Diencephalon (tissue), 1 donor: ENCODE measurements around the gene SFRP5. TPM values are rescaled to one million over a fixed set of nuclear protein-coding genes. Genes with fewer than 3 reads are reported as not detected.

Experiments used
- total RNA-seq: library from RNA; depleted of rRNA; stranded (reverse); fragments of >200 nt; gene quantifications from one replicate; pipeline ENCODE4 v1.2.3, GENCODE V29; 2014

SFRP5 gene, protein sequence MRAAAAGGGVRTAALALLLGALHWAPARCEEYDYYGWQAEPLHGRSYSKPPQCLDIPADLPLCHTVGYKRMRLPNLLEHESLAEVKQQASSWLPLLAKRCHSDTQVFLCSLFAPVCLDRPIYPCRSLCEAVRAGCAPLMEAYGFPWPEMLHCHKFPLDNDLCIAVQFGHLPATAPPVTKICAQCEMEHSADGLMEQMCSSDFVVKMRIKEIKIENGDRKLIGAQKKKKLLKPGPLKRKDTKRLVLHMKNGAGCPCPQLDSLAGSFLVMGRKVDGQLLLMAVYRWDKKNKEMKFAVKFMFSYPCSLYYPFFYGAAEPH
- 3.2 TPM for total RNA-seq

DNA sequence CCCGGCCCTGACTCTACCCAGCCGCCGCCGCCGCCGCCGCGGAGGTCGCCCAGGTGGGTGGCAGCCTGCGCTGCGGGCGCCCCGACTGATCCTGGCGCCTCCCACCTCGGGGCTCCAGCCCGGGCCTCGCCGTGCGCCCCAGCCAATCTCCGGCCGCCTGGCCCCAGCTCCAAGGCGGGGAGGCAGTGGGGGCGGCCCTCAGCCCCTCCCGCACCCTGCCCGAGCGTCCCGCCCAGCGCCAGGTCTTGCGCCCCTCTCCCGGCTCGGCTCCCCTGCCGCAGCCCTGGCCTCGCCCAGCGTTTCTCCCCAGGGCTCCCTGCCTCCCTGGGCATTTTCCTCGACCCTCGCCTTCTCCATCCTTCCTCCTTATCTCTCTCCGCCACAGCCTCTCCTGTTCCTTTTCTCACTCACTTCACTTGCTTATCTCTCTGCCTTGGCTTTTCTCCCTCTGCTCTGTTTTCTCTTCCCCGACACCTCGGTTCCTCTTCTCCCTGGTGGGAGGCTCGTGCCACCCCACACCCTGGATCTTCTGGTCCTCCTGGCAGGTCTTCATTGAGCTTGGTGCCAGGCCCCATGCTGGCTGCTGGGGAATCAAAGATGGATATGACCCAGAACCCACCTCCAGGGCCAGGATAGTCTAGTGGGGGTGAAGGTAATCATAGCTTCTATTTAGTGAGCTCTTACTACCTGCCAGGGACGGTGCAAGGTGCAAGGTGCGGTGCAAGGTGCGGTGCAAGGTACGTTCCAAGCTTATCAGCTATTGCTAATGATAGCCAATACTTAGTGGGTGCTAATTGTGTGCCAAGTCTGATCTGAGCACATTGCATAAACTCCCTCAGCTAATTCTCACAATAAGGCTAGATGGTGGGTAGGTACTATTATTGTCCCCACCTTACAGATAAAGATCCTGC is at the start of gene SFRP5:
SFRP5 (minus strand) TSS at position 87 of the 911 bp plus-strand sequence. CDS start 166 bp downstream, outside the sequence.

GRCh38 chr10:97736902-97737769 is 34.7 kb downstream of the SFRP5 start, which contains the start of gene ZFYVE27:
ZFYVE27 (plus strand) TSS chr10:97737128; CDS start chr10:97738478, 1,350 bp downstream.

Other genes starting within 250 kb of the SFRP5 start
- 0.46 TPM for gene ANKRD2, start 199.2 kb downstream of the SFRP5 start, total RNA-seq
- gene HOGA1, start 187.6 kb downstream of the SFRP5 start, total RNA-seq, result 2.5 TPM
- 0.23 TPM for gene C10orf62, start 182.3 kb downstream of the SFRP5 start, total RNA-seq
- 45.2 TPM for gene MORN4, start 138.5 kb downstream of the SFRP5 start, total RNA-seq
- 15.7 TPM for gene PI4K2A, start 131.3 kb downstream of the SFRP5 start, total RNA-seq
- 4.2 TPM for gene AVPI1, start 84.8 kb downstream of the SFRP5 start, total RNA-seq
- gene MARVELD1, start 58.3 kb downstream of the SFRP5 start, total RNA-seq, result 4.4 TPM
- 38.3 TPM for gene ZFYVE27, start 34.9 kb downstream of the SFRP5 start, total RNA-seq
- gene GOLGA7B, start 77.8 kb upstream of the SFRP5 start, total RNA-seq, result 16.6 TPM